Activated CD4-positive, alpha-beta T cell treated with anti-CD3 and anti-CD28 coated beads for 24 hours (primary cell): ENCODE results near the gene UNC79.

Experiments used
- DNase-seq, 2 donors: peaks; one replicate each; pipeline ENCODE4 v3.0.0-alpha.2; 2020; ENCODE audit warnings: low read depth in 2 of 2

Gene UNC79

GRCh38 chr14:93548102-93548843, 117.5 kb downstream of the UNC79 start:
- DNase-seq = no peak

- no peak for DNase-seq
Measured at GRCh38 chr14:93549595-93549994, 118.9 kb downstream of the UNC79 start.

GRCh38 chr14:93564918-93565317, 134.2 kb downstream of the UNC79 start:
- no peak for DNase-seq

- no peak for DNase-seq
Measured at GRCh38 chr14:93566065-93566693, 135.4 kb downstream of the UNC79 start.

GRCh38 chr14:93571275-93571674, 140.5 kb downstream of the UNC79 start:
- no peak for DNase-seq

- DNase-seq = no peak
Measured at GRCh38 chr14:93579178-93579577, 148.4 kb downstream of the UNC79 start.

GRCh38 chr14:93582516-93582915, 151.8 kb downstream of the UNC79 start:
- DNase-seq = no peak

GRCh38 chr14:93587330-93587729, 156.6 kb downstream of the UNC79 start:
- no peak for DNase-seq

- no peak for DNase-seq
Measured at GRCh38 chr14:93591506-93591905, 160.8 kb downstream of the UNC79 start.

GRCh38 chr14:93592786-93593185, 162.0 kb downstream of the UNC79 start:
- no peak for DNase-seq

- DNase-seq = no peak
Measured at GRCh38 chr14:93606091-93606490, 175.4 kb downstream of the UNC79 start.

- DNase-seq = no peak
Measured at GRCh38 chr14:93619176-93619793, 188.5 kb downstream of the UNC79 start.

- no peak for DNase-seq
Measured at GRCh38 chr14:93628048-93628447, 197.3 kb downstream of the UNC79 start.

- DNase-seq = no peak
Measured at GRCh38 chr14:93629643-93630042, 198.9 kb downstream of the UNC79 start.

GRCh38 chr14:93638790-93639189, 208.1 kb downstream of the UNC79 start:
- no peak for DNase-seq

- DNase-seq = no peak
Measured at GRCh38 chr14:93643127-93643526, 212.4 kb downstream of the UNC79 start.

- DNase-seq = no peak
Measured at GRCh38 chr14:93643676-93644075, 212.9 kb downstream of the UNC79 start.

GRCh38 chr14:93645200-93645599, 214.5 kb downstream of the UNC79 start:
- no peak for DNase-seq

GRCh38 chr14:93648440-93649168, 217.9 kb downstream of the UNC79 start:
- DNase-seq = peak in 1 of 2 donors; percentile 3

GRCh38 chr14:93654599-93654998, 223.9 kb downstream of the UNC79 start:
- no peak for DNase-seq

GRCh38 chr14:93655078-93655750, 224.5 kb downstream of the UNC79 start:
- no peak for DNase-seq

- DNase-seq = no peak
Measured at GRCh38 chr14:93657875-93658274, 227.1 kb downstream of the UNC79 start.
